Smooth muscle cell (in vitro differentiated cells): ENCODE measurements around the gene IGSF21. TPM values are rescaled to one million over a fixed set of nuclear protein-coding genes. Genes with fewer than 3 reads are reported as not detected.
A peak's percentile ranks its signal among the peaks of the same experiment; 100 is the strongest.

ENCODE experiments used
- DNase-seq: peaks from one replicate; lab custom pipeline; 2025; ENCODE audit not compliant: unreplicated experiment; lab: John Stamatoyannopoulos, UW
- H2AFZ ChIP-seq: fragments of 200-600 bp; sonication (generic); 2 replicates; pipeline ENCODE4 v1.6.0; 2016; ENCODE audit warnings: antibody characterized with exemption, low read depth, mild to moderate bottlenecking
- H3F3A ChIP-seq: fragments of 200-600 bp; sonication (generic); 2 replicates; pipeline ENCODE4 v1.6.0; 2017; ENCODE audit warnings: antibody characterized with exemption, low read depth
- H3K27ac ChIP-seq: fragments of 200-600 bp; sonication (generic); 2 replicates; pipeline ENCODE4 v1.5.1; 2016; ENCODE audit warnings: low read depth, mild to moderate bottlenecking
- H3K27me3 ChIP-seq: fragments of 200-600 bp; sonication (generic); 2 replicates; pipeline ENCODE4 v1.6.1; 2016; ENCODE audit warnings: low read depth, mild to moderate bottlenecking
- H3K36me3 ChIP-seq: fragments of 200-600 bp; sonication (generic); 2 replicates; pipeline ENCODE4 v1.5.1; 2016; ENCODE audit warnings: low read depth
- H3K4me1 ChIP-seq: fragments of 200-600 bp; sonication (generic); 2 replicates; pipeline ENCODE4 v1.5.1; 2016; ENCODE audit warnings: low read depth
- H3K4me2 ChIP-seq: fragments of 200-600 bp; sonication (generic); 2 replicates; pipeline ENCODE4 v1.6.0; 2016; ENCODE audit warnings: mild to moderate bottlenecking
- H3K4me3 ChIP-seq: fragments of 200-600 bp; sonication (generic); 2 replicates; pipeline ENCODE4 v1.5.1; 2016; ENCODE audit warnings: mild to moderate bottlenecking
- H3K79me2 ChIP-seq: fragments of 200-600 bp; sonication (generic); 2 replicates; pipeline ENCODE4 v1.6.0; 2016; ENCODE audit warnings: low read depth, mild to moderate bottlenecking
- H3K9ac ChIP-seq: fragments of 200-600 bp; sonication (generic); 2 replicates; pipeline ENCODE4 v1.6.0; 2016; ENCODE audit warnings: low read depth
- H3K9me3 ChIP-seq: fragments of 200-600 bp; sonication (generic); replicated peaks from 2 replicates; pipeline ENCODE4 v1.5.1; 2016; ENCODE audit warnings: low read depth
- H4K20me1 ChIP-seq: fragments of 200-600 bp; sonication (generic); 2 replicates; pipeline ENCODE4 v1.6.0; 2016; ENCODE audit warnings: low read depth
- CTCF ChIP-seq: fragments of 200-600 bp; sonication (generic); IDR thresholded peaks from 2 replicates; pipeline ENCODE4 v1.5.1; 2017; ENCODE audit warnings: borderline replicate concordance, mild to moderate bottlenecking, antibody characterized with exemption; ENCODE audit not compliant: insufficient read depth, poor library complexity, severe bottlenecking
- WGBS: methylation state at CpG from one replicate; pipeline ENCODE4 v1.1.7; 2016; ENCODE audit warnings: low lambda C conversion rate; 5-methylcytosine and 5-hydroxymethylcytosine counted together
- polyA plus RNA-seq: library from polyadenylated mRNA; unstranded; fragments of >200 nt; fragmentation: Nextera tagmentation; extraction: Ambion mirVana; gene quantifications from 2 replicates; pipeline ENCODE4 v1.2.1, GENCODE V29; 2016
- total RNA-seq: library from RNA; depleted of rRNA; stranded (reverse); fragments of >200 nt; gene quantifications from 2 replicates; pipeline ENCODE4 v1.2.3, GENCODE V29; 2014

Gene IGSF21
- total and polyA plus RNA-seq, 2 experiments from 2014 or later: not detected

- H3F3A ChIP-seq: peaks cover 7% of the 10 kb centered on the region
- no peaks in the 10 kb centered on the region for H3K9me3 ChIP-seq
- H3K36me3 ChIP-seq: no peaks in the 10 kb centered on the region
- H3K4me1 ChIP-seq: peaks cover 17% of the 10 kb centered on the region
- no peak for DNase-seq
- peak overlapping the region; percentile 73 for H3K4me2 ChIP-seq
- peak overlapping the region; percentile 80 for H3K27ac ChIP-seq
- no peaks in the 10 kb centered on the region for H4K20me1 ChIP-seq
- H3K27me3 ChIP-seq: no peaks in the 10 kb centered on the region
- no peak overlapping the region for H3K9ac ChIP-seq
- no peaks in the 10 kb centered on the region for H3K79me2 ChIP-seq
- 29% methylated on average over 2 of the region's 2 CpGs for WGBS
- H2AFZ ChIP-seq: peak overlapping the region; percentile 67
- no peak overlapping the region for H3K4me3 ChIP-seq
- no peak for TF ChIP-seq CTCF
Measured at GRCh38 chr1:18384471-18384870, 276.9 kb downstream of the IGSF21 start.

- Histone ChIP-seq H3K27me3 (no peaks in the 10 kb centered on the region), H3F3A (peaks cover 7% of the 10 kb centered on the region), H4K20me1 (no peaks in the 10 kb centered on the region), H3K4me3 (peak overlapping the region; percentile 16), H3K4me2 (peak overlapping the region; percentile 73), H3K79me2 (no peaks in the 10 kb centered on the region), H3K9me3 (no peaks in the 10 kb centered on the region), H3K27ac (peak overlapping the region; percentile 85), H3K4me1 (peaks cover 17% of the 10 kb centered on the region), H2AFZ (peak overlapping the region; percentile 67), H3K36me3 (no peaks in the 10 kb centered on the region), H3K9ac (peak overlapping the region; percentile 65)
- TF ChIP-seq CTCF: no peak
- peak; percentile 54 for DNase-seq
- 20% methylated on average over 8 of the region's 9 CpGs for WGBS
Measured at GRCh38 chr1:18385239-18385790, 277.7 kb downstream of the IGSF21 start.

- whole genome bisulfite sequencing: 80% methylated on average over 5 of the region's 5 CpGs
- no peaks in the 10 kb centered on the region for H3K79me2 ChIP-seq
- peaks cover 17% of the 10 kb centered on the region for H3K4me1 ChIP-seq
- peaks cover 7% of the 10 kb centered on the region for H3F3A ChIP-seq
- H3K9me3 ChIP-seq: no peaks in the 10 kb centered on the region
- no peak overlapping the region for H3K9ac ChIP-seq
- no peak overlapping the region for H2AFZ ChIP-seq
- no peaks in the 10 kb centered on the region for H4K20me1 ChIP-seq
- H3K27ac ChIP-seq: no peak overlapping the region
- H3K36me3 ChIP-seq: no peaks in the 10 kb centered on the region
- H3K4me3 ChIP-seq: no peak overlapping the region
- H3K4me2 ChIP-seq: peak overlapping the region; percentile 73
- H3K27me3 ChIP-seq: no peaks in the 10 kb centered on the region
- no peak for TF ChIP-seq CTCF
- DNase-seq: no peak
Measured at GRCh38 chr1:18386591-18386990, 279.0 kb downstream of the IGSF21 start.

GRCh38 chr1:18387307-18387706, 279.7 kb downstream of the IGSF21 start:
- H3F3A ChIP-seq: peaks cover 7% of the 10 kb centered on the region
- no peak for TF ChIP-seq CTCF
- H3K27me3 ChIP-seq: no peaks in the 10 kb centered on the region
- no peaks in the 10 kb centered on the region for H3K9me3 ChIP-seq
- no peaks in the 10 kb centered on the region for H3K36me3 ChIP-seq
- H3K4me1 ChIP-seq: peaks cover 17% of the 10 kb centered on the region
- no peak overlapping the region for H3K4me3 ChIP-seq
- H3K9ac ChIP-seq: no peak overlapping the region
- no peak overlapping the region for H3K27ac ChIP-seq
- H2AFZ ChIP-seq: no peak overlapping the region
- no peaks in the 10 kb centered on the region for H3K79me2 ChIP-seq
- no peaks in the 10 kb centered on the region for H4K20me1 ChIP-seq
- no peak for DNase-seq
- H3K4me2 ChIP-seq: no peak overlapping the region
- 87% methylated on average over 6 of the region's 6 CpGs for WGBS
